Hippocampal formation (tissue), 2 donors: Measurements from ENCODE around the gene TFEB.

Source experiments
- DNase-seq, 2 donors: peaks; one replicate each; lab custom pipeline; 2025; lab: John Stamatoyannopoulos, UW

The TFEB gene

GRCh38 chr6:41638935-41639808 is 96.2 kb downstream of the TFEB start:
- no peak for DNase-seq

- DNase-seq: no peak
Observed at GRCh38 chr6:41638002-41638934, 97.1 kb downstream of the TFEB start, which contains the start of gene MDFI. Gene MDFI (plus strand): TSS chr6:41638468. CDS start chr6:41638750, 282 bp downstream.

DNA sequence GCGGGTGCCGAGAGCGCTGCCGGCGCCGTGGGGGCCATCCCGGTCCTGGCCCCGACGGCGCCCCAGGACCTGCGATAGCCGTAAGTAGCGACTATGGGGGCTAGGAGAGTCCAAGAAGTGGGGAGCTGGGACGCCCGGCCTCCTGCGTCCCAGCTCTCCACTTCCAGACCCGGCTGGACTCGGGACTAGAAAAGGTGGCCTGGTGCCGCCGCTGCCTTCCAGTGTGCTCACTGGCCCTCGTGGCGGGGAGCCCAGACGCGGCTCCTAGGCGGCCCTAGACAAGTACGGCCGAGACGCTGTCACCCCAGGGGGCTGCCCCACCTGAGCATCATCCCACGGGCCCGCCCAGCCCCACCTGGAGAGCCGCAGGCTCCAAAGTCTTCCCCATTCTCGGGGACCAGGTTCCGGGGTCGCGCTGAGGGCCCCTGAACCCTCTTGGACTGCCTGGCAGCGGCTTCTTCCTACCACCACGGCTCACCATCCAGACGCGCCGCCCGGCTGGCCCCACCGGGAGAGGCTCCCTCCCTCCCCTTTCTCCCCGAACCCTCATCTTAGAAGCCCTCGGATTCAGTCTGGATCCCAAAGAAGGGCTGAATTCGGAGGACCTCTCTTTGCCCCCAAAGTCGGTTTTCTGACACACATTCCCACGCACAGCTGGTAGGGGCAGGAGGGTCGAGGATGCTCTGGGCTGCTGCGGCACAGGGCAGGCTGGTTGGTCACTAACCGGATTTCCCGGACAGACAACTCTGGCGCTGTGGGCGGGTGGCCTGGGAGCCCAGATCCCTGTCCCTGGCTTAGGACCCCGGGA is 98.0 kb downstream of the TFEB start:
- DNase-seq: no peak

GRCh38 chr6:41636833-41637193 is 98.6 kb downstream of the TFEB start:
- DNase-seq: no peak

GRCh38 chr6:41635365-41635764 is 100.0 kb downstream of the TFEB start:
- no peak for DNase-seq

- no peak for DNase-seq
Observed at GRCh38 chr6:41634657-41635056, 100.8 kb downstream of the TFEB start.
